Stimulated activated naive CD8-positive, alpha-beta T cell treated with anti-CD3 and anti-CD28 coated beads, Interleukin-15, Interleukin-2, amounts not matched to agents 100 U/mL and 50 U/mL, for 24 hours (primary cell): ENCODE data around the gene EPB41L4A.

Experiments used
- ATAC-seq: fragments of 150-1000 bp; cut with Tn5 transposase; one replicate; pipeline ENCODE4 v1.10.0; 2021
- DNase-seq: peaks from one replicate; pipeline ENCODE4 v3.0.0; 2021

The EPB41L4A gene

DNA sequence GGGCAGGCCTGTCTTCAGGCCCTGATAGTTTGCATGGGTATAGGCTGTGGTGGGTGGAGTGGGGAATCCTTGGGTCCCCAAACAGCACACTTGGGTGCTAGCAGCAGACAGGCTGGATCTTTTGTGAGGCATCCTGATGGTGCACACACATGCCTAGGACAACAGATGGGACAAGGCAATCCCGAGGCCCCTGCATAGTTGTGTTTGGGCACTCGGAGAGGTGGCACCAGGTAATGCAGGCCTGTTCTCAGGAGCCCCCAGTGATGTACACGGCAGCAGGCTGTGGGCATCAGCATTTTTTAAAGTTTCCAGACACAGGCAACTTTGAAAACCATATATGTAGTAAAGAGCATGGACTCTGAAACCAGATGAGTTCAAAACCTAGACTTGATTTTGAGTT, 65.4 kb downstream of the EPB41L4A start:
- ATAC-seq, result no peak
- DNase-seq, result no peak

DNA sequence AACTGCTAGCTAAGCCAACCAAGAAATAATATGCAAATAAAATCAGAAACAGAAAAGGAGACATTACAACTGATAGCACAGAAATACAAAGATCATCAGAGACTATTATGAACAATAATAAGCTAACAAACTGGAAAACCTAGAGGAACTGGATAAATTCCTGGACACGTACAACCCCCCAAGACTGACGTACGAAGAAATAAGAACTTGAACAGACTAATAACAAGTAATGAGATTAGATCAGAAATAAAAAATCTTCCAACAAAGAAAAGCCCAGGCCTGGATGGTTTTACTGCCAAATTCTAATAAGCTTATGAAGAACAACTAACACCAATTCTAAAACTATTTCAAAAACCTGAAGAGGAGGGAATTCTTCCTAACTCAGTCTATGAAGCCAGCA, 67.9 kb downstream of the EPB41L4A start:
- DNase-seq (no peak), ATAC-seq (no peak)

DNA sequence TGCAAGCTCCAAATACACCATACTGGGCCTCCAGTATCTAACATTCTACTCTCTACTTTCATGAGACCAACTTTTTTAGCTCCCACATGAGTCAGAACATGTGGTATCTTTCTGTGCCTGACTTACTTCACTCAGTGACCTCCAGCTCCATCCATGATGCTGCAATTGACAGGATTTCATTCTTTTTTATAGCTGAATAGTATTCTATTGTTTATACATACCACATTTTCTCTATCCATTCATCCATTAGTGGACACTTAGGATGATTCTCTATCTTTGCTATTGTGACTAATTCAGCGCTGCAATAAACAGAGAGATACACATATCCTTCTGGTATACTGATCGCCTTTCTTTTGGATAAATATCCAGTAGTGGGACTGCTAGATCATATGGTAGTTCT, 68.5 kb downstream of the EPB41L4A start:
- no peak for ATAC-seq
- DNase-seq, result no peak

DNA sequence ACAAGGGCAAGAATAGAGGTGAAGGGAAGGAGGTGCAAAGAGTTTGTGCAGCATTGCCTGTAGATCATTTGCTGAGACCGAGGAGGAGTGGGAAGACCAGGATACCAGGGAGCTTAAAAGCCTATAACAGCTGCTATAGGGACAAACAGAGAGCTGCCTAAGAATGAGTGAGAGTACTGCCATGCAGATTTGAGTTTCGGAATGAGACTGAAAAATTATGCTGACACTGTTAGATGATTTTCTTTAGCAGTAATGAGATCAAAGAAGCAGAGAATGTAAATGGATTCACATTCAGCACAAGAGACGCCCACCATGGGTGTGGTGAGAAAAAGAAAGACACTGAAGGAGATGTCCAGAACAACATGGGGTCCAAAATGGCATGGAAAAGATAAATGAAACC, 69.7 kb downstream of the EPB41L4A start:
- no peak for ATAC-seq
- no peak for DNase-seq

DNA sequence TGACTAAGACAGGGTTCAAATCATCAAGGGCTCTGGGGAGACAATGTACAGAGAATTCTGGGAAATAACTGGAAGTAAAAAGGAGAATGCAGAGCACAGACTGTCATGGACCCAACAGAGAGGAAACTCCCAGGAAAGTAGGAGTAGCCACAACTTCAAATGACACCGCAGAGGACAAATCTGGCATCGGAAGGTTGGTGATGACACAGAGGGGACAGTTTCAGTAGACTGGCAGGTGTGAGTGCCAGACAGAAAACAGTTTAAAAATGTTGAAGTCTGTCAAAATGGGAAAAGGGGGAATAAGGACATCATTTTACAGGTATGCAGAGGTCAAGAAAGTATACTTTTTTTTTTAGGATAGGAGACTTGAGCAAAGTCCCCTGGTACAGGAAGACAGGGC, 70.2 kb downstream of the EPB41L4A start:
- ATAC-seq (no peak), DNase-seq (no peak)

DNA sequence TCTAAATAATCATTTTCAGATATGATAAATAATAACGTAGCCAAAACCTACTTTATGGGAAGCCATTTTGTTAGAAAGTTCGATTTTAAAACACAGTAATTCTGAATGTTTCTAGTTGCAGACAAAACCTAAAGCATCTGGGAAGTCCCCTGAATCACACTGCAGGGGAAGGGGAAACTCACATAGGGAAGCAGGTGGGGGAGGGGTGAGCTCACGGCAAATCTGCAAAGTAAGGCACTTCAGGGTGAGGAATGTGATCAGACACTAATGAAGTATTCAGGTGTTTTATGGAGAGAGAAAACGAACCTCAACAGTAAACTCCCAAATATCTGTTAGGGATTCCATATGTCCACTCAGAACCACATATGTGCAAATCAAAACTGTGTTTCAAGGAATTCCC, 70.7 kb downstream of the EPB41L4A start:
- no peak for ATAC-seq
- DNase-seq, result no peak

DNA sequence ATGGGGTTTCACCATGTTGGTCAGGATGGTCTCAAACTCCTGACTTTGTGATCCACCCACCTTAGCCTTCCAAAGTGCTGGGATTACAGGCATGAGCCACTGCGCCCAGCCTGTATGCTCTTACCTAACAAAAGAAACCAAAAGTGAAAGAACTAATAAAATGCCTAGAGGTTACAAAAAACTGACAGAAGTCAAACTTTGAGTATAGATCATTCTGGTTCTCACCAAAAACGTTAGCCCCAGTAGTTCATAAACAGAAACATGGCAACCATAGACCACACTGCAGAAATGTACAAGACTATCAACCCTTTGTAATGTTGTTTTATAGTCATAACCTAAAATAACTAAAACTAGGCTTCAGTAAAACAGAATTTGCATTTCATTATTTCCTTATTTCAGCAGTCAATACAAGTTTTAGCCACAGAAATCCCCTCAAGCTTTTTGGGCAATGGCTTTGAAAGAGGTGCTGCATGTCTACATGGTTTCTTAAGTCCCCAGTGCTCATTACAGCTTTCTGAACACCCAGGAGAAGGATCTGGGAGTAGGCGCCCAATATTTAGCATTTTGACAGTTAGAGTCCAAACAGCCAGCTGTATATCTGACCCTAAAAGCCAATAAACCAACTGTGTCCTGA, 72.5 kb downstream of the EPB41L4A start:
- ATAC-seq (no peak), DNase-seq (no peak)

DNA sequence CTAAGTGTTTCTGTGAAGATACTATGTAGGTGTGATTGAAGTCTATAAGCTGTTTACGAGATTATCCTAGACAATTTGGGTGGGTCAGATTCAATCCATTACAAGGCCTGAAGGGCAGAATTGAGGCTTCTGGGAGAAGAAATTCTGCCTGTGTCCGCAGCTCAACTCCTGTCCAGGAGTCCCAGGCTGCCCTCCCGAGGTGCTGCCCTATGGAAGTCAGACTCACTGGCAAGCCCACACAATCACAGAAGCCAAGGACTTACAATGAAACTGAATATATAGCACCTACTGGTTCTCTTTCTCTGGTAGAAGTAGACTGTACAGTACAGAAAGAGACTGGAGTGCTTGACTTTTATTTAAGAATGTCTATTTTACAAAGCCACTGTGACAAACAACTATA, 74.5 kb downstream of the EPB41L4A start:
- no peak for DNase-seq
- ATAC-seq, result no peak

DNA sequence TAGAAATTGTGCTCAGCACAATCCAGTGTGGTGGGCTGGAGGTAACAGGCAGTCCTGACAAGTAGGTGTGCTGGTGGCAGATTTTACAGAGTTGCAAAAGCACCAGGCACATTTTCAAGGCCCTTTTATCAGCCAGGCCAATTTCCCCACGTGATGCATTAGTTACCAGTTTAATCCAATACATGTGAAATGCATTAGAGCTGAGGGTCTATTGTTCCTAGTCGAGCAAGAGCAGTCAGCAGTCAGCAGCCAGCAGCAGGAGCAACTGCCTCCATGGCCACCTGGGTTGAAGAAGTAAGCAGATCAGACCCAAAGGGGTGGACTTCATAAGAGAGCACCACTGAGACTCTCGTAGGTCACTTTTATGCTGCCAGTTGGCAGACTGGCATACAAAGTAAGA, 76.7 kb downstream of the EPB41L4A start:
- DNase-seq (no peak), ATAC-seq (no peak)

DNA sequence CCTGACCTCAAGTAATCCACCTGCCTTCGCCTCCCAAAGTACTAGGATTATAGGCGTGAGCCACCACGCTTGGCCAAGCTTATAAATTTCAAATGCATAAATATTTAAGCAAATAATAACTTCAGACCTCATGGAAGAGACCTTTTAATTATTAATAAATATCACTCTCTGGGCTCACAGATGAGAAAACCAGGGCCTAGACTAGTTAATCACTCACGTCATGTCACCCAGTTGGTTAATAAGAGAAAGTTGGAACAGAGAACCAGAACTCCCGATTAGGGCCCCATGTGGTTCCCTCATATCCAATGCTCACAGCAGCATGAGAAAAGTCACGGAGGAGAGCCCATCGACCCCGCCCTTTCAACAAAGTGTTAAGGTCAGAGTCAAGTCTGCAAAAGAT, 79.3 kb downstream of the EPB41L4A start:
- no peak for DNase-seq
- ATAC-seq, result no peak

DNA sequence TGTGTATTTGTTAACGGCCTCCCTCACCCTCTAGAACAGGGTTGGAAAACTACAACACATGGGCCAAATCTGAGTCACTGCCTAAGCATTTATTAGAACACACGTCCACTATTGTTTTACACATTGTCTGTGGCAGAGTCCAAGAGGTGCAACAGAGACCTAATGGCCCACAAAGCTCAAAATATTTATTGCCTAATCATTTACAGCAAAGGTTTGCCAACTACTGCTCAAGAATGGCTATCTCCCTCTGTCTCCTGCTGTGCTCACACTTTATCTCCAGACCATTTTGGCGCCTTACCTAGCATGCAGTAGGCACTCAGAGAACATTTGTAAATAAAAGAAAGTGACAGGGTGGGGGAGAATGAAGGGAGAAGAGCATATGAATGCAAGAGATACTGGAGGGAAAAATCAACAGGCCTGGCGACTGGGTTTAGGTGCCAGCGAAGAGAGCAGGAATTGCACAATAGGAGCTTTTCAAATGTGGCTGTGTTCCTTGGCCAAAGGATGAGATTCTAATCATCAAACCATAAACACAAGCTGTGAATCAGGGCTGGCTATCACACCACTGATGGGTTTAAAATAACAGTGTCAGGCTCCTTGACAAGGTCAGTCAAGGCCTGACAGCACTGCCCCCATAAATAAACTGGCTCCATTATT, 80.3 kb downstream of the EPB41L4A start:
- DNase-seq (no peak), ATAC-seq (no peak)

DNA sequence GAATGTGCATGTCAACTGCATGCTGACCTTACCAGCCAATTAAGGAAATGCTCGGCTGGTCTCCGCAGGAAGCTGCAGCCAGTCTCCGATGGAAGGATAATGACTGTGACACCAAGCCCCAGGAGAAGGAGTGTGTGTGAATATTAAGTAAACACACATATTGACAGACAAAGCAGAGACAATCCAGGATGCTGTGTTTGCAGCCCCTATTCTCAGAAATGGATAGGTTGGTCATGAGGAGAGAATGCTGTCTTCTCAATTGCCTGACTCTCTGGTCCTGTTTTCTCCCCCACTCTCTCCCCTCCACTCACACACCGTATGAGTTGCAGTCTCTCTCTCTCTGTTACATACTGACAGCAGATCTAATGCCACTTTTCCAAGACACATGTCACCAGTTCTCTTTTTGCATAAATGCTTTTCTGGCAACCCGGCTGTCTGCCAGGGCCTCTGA, 85.7 kb downstream of the EPB41L4A start:
- DNase-seq, result no peak
- no peak for ATAC-seq

DNA sequence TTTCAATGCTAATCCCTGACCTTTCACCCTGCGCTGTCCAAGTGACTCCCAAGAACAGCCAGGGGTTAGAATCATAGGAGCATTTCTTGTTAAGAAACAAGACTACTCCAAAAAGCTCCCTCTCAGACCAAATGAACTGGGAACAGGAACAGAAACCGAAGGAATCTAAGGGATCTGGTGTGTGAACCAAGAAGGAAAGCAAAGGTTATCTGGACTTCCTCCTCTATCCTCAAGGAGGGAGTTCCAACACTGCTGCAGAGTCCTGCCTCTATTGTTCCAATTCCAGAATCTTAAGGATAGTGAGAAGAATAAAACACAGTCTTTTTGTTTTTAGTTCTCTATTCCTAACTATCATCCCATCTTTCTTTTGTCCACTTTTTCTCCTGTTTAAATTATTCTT, 87.2 kb downstream of the EPB41L4A start:
- ATAC-seq (no peak), DNase-seq (no peak)

DNA sequence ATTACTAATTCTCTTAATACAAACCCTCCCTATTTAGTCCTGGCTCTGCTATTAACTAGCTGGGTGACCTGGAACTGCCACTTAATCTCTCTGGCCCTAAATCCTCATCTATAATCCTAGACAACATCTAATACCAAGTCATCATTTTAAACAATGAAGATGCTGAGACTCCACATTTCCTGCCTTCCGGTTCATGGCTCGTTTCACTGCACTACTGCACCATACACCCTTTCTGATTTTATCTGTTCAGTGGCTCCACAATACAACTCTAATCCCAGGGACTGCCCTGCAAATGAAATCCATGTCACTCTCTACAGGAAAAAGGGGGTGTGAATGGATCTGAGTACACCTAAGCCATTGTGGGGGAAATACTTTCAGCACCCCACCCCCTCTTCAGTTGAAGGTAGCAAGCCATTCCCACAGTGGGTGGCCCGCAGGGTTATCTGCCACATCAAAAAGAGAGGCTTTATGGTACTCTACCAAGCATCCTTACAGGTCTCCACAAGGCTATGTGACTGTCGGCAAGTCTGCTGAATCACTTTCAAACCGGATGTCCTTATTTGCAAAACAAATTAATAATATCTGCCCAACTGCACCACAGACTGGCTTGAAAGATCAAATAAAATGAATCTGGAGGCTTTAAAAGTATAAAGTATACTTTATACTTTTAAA, 89.5 kb downstream of the EPB41L4A start:
- ATAC-seq (no peak), DNase-seq (no peak)

DNA sequence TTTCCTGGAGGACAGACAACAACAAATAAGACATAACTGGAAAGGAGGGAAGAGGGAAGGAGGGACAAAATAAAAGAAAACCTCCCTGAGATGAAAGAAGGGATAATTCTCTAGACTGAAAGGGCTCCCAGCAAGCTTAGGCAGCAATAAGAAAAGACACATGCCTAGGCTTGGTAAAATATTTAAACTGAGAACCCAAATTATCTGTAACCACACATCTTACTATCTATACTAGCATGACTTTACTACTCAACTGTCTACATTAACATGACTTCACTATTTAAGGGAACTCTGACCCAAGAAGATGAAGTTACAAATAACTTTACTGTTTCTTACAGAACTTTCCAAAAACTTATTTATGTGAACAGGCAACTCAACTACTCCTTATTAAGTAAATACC, 95.9 kb downstream of the EPB41L4A start:
- ATAC-seq (no peak), DNase-seq (no peak)

DNA sequence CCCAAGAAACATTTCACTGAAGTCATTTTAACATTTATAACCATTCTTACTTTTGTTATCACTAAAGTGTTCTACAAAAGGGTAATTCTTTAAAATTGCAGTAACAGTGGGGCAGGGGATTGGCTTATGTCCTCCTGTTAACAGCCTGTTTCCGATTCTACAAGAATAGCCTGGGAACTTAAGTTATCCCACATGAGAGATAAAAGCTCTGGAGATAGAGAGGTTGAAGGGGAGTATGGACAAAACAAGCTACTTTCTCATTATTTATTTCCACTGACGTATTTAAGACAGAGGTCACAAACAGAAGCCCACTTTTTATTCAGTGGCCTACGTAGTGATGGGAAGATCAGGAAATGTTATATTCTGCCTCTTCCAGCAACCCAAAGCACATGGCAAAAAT, 98.7 kb downstream of the EPB41L4A start:
- DNase-seq, result no peak
- no peak for ATAC-seq

DNA sequence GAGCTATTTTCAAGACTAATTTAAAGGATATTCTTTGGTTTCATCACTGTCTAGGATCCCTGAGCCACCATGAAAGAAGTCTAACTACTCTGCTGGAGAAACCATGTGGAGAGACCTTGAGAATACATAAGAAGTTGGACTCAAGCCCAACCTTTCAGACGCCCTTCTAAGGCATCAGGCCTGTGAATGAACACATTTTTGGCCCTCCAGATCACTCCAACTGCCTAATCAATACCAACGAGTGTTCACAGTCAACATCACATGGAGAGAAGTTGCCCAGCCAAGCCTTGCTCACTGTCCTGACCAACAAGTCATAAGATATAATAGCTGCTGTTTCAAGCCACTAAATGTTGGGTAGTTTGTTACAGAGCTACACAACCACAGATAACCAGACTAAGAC, 100.7 kb downstream of the EPB41L4A start:
- ATAC-seq, result no peak
- DNase-seq, result no peak

DNA sequence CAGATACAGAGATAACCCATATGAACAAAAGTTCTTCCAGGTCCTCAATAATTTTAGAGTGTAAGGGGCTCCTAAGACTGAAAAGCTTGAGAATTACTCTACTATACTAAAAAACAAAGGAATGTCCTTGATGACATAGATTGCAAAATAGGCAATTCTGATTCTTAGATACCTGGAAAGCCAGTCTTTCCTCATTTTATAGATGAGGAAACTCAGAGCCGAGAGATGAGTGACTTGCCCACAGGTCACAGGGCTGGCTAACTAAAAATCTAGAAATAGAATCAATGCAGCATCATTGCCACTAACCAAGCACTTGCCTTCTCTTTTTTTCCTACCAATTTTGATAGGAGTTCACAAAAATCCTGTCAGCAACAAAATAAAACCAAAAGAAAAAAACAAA, 101.2 kb downstream of the EPB41L4A start:
- DNase-seq (no peak), ATAC-seq (no peak)

DNA sequence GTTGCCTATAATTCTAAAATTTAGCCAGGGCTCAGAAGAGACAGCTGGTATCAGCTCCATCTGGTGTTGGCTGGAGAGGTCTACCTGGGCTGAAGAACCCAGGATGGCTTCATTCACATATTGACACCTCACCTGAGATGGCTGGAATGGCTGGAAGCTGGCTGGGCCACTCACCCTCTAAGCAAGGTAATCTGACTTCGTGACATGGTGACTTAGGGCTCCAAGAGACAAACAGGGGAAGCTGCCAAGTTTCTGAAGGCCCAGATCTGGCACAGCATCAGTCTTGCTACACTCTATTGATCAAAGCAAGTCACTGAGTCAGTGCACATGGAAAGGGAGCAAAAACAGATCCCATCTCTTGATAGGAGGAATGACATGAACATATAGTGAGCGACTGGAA, 102.3 kb downstream of the EPB41L4A start:
- ATAC-seq, result no peak
- no peak for DNase-seq

DNA sequence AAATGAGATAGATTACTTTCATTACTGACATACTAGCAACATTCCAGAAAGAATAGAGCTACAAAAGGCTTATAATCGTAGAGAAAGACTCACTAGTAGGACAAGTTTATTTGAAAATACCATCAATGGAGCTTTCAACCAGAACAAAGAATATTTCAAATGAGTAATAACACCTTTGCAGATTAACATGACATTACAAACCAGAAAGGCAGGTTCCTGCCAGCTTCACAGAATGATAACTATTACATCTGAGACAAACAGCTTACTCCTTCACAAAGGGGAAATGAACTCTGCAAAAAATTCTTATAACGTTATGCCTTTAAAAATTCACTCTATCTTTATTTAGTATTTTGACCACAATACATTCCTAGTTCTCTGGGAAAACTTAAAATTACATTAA, 103.1 kb downstream of the EPB41L4A start:
- ATAC-seq (no peak), DNase-seq (no peak)

DNA sequence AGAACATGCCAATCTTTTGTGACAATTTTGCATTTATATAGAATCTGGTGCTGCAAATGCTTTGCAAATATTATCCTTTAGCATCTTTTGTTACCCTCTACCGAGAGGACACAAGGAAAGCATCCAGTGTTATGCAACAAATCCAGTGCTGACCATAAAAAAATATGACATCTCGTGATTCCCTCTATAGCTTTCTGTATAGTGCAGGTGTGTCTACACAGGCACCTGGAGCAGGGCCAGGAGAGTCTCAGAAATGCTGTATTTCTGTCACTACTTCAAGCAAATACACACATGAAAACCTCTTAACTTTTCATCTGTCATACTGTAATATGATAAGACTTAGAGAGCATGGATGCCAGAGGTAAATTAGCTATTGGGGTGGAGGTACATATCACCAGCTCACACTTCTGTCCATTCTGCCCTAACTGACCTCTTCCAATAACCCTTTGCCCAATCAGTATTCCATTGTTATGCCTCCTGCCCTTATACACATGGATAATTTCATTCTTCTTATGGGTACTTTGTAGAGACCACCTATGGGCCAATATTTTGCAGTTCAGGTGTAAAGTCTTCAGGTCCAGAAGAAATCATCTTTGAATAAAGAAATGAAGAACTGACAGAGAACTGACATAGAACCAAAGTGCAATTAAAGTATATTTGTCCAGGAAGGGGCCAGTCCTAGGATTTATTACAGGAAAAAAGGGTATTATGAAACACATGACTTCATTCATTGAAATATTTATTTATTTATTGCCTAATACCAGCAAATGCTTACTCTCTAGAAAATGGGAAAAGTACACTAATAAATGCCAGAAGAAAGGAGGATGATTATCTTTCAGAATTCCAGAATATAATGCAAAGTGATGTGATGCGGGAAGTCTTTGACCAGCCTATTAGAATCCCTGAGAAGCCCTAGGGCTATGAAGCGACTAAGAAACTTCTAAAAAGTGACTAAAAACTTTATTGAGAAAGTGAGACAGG, 106.5 kb downstream of the EPB41L4A start:
- ATAC-seq (no peak), DNase-seq (no peak)

DNA sequence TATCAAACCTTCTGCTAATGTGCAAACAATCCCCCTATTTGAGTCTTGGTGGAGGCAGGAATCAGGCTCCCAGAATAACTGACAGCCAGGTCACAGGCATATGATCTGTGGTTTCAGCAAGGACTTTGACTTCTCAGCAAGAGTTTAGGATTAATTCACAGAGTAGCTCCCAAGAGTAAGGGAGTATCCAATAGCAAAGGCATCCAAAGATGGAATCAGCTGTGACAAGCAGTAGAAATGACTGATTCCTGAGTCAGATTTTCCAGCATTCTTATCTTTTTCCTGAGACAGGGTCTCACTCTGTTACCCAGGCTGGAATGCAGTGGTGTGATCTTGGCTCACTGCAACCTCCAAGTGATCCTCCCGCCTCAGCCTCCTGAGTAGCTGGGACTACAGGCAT, 108.3 kb downstream of the EPB41L4A start:
- DNase-seq (no peak), ATAC-seq (no peak)

DNA sequence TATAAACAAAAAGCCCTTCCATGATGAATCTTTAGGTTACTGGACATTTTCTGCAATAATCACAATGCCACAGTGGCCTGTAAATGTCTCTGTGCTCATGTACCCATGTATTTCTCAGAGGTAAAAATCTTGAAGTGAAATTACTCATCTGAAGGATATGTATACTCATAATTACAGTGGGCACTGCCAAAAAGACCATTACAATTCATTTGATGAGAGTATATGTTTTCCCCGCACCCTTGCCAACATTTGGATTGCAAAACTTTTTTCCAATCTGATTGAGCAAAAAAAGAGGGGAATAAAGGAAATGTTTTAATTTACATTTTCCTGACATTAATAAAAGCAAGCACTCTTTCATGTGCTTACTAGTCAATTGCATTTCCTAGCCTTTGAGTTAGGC, 110.5 kb downstream of the EPB41L4A start:
- ATAC-seq (no peak), DNase-seq (no peak)
